NCI-H2196 treated with DMSO at 0.1 percent for 48 hours (cell line): ENCODE measurements around the gene FXN.
"Not testable (repeated sequence)": the region's sequence is repeated elsewhere in the genome, so short reads cannot be mapped to it uniquely, and the experiment has no call there.

Experiments used
- DNase-seq: peaks from one replicate; lab custom pipeline; 2025; ENCODE audit not compliant: unreplicated experiment; lab: John Stamatoyannopoulos, UW

Gene FXN

GRCh38 chr9:69035438-69036308 is at the start of gene FXN:
TSS of gene FXN (plus strand) at chr9:69035752. CDS start at chr9:69035783, 31 bp downstream.
- peak; percentile 65 for DNase-seq

DNA sequence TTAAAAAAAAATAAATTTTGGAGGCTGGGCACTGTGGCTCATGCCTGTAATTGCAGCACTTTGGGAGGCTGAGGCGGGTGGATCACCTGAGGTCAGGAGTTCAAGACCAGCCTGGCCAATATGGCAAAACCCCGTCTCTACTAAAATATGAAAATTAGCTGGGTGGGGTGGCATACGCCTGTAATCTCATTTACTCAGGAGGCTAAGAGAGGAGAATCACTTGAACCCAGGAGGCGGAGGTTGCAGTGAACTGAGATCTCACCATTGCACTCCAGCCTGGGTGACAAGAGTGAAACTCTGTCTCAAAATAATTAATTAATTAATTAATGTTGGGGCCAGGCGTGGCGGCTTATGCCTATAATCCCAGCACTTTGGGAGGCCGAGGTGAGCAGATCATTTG is 48.6 kb upstream of the FXN start:
- not testable (repeated sequence) for DNase-seq

DNA sequence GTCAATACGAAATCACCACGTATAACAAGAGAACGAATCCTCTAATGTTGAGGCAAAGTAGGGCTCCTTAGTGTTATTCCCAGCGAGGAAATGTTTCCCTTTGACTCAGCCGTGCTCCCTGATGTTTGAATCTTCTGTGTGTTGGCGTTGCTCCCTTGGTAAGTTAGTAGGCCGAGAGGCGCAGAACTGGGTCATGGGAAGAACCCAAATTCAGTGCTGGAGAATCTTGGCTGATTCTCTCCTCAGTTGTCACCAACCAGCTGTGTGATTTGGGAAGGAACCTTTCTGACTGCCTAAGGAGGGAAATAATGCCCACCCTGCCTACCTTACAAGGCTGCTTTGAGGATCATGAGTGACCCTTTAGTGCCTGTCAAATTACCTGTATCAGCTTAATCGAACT is 44.1 kb upstream of the FXN start:
- no peak for DNase-seq

- DNase-seq: no peak
Measured at GRCh38 chr9:68995776-68996175, 39.8 kb upstream of the FXN start.

- no peak for DNase-seq
Measured at GRCh38 chr9:68996462-68996861, 39.1 kb upstream of the FXN start.

GRCh38 chr9:68997666-68998065 is 37.9 kb upstream of the FXN start:
- no peak for DNase-seq

GRCh38 chr9:68998385-68998784 is 37.2 kb upstream of the FXN start:
- DNase-seq: no peak

DNA sequence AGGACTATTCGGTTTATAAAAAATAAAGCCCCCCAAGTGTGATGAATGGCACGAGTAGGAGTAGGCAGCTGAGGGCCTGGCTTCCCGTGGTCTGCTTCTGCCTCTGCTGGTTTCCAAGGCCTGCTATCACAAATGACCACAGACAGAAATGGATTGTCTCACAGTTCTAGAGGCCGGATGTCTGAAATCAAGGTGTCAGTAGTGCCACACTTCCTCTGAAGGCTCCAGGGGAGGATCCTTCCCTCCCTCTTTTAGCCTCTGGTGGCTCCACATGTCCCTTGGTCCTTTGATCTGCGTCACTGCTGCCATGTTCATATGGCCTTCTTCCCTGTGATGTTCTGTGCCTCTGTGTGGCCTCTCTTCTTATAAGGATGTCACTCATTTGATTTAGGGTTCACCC is 36.7 kb upstream of the FXN start:
- no peak for DNase-seq

DNA sequence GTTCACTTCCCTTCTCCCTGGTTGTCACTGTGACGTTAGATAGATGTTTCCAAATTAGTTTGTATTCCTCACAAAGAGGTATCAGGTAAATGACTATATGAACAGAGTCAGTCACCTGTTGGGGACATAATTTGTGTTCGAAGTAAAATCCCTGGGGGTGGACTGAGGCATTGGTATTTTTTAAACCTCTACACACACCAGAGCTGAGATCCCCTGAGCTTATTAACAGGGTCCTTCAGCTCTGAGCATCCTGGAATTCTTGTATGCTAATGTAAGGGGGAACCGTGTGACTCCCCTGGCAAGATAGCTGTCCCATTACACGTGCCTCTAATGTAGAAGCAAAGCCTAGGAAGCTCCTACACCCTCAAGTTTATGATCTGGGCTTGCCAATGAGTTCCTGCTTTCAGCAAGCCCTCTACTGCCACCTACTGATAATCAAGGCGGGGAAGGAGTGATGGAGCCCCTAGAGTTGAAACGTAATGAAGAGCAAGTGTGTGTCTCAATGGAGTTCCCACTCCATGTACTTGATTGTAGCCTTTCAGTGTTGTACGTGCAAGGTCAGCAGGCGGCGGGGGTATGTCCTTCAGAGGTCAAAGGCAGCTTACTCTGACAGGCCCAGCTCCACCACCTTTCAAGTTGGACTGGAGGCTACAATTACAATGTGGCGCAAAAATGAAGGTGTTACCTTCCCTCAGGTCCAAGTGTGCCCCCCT is 36.0 kb upstream of the FXN start:
- DNase-seq: peak; percentile 45

DNA sequence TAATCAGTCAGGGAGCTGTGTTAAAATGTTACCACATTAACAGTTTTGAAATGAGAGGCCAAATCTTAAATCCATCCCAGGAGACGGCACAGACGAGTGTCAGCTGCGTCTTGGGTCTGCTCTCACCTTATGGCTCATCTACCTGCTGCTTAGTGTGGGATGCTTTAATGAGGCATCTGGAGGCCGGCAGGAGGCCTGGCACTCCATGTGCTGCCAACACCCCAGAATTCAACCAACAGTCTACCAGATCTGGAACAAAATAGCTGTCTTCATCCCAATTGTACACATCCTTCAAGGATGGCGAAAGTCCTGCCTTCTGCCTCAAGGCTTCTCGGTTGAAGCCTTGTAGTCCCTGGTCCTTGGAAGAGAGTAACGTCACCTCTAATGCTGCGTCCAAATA is 33.6 kb upstream of the FXN start:
- no peak for DNase-seq

GRCh38 chr9:69003051-69003450 is 32.5 kb upstream of the FXN start:
- no peak for DNase-seq

DNA sequence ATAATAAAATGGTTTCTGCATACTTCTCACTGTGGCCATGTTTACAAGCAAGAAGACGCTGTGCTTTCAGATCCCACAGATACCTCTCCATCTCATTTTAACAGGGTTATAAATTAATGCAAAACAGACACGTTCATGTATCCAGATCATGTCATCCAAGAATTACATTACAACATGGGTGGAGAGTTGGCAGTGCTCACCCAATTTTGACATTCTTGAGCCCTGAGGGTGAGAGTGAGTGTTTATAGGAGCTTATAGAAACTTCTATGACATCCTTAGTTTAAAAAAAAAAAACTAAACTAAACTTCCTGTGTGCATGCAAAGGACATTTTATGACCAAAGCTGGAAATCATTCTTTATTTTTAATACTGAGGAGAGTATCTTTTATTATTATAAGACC is 30.7 kb upstream of the FXN start:
- no peak for DNase-seq

DNA sequence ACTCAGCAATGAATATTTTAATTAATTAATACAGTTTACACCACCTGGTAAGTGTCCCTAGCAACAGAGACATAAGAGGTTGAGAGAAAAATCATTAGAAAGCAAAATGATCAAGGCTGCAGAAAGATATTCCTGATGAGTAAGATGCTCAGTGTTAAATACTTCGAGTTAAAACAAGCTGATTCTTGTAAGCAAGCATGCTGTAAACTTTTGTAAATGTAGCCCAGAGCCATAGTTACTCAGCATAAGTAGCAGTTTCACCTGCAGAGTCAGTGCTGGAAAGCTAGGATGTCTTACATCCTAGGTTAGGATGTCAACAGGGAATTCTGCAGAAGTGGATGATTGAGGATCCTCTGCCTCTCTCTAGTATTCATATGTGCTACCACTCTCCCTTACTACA is 25.8 kb upstream of the FXN start:
- DNase-seq: no peak

DNA sequence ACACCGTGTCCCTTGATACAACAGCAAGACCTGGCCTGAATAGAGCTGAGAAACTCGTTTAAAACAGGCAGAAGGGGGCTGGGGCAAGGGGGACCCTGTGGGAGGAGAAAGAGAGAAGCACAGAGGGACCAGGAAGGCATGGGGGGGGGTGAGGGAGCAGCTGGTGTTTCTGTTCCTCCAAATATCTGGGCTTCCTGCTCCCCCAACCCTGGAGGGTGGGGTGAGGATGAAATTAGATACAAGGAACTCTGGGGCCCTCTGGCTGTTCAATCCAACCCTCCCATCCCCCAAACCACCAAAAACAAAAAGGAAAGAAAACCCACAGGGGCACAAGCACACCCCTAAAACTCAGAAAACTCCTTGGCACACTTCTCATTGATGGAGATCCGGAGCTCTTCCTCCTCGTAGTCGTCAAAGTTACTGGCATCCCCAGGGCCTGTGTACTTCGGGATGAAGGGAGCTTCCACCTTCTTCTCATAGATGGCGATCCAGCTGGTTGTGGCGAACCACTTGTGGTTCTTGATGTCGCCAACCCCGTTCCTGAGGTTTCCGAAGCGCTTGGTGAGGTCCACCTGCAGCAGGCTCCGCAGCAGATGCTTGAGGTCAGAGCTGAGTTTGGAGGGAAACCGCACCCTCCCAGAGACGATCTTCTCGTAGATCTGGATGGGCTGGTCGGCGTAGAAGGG is 22.7 kb upstream of the FXN start:
- DNase-seq: no peak

DNA sequence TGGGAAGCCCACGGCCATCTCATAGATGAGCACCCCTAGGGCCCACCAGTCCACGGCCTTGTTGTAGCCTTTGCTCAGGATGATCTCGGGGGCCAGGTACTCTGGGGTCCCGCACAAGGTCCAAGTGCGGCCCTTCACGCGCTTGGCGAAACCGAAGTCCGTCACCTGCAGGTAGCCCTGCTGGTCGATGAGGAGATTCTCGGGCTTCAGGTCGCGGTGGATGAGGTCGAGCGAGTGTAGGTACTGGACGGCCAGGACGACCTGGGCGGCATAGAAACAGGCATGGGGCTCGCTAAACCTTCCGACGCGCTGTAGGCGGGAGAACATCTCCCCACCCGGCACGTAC is 22.2 kb upstream of the FXN start:
- DNase-seq: no peak

DNA sequence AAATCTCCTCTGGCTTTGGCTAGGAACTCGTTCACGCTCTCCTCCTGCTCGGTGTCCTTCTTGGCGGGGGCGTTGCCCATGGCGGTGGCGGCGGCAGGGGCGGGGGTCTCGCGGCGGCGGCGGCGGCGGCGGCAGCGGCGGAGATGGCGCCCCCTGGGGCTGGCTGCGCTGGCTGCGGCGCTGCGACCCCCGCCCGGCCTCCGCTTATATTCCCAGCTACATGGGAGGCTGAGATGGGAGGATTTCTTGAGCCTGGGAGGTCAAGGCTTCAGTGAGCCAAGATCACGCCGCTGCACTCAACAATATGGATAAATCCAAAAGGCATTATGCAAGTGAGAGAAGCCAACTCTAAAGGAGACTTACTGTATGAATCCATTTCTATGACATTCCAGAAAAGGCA is 21.5 kb upstream of the FXN start, which contains the start of gene PRKACG:
TSS of gene PRKACG (minus strand) at position 101 of the 400 bp plus-strand sequence. CDS start at position 80, 21 bp downstream.
- DNase-seq: no peak

GRCh38 chr9:69016191-69017096 is 19.1 kb upstream of the FXN start:
- no peak for DNase-seq

DNA sequence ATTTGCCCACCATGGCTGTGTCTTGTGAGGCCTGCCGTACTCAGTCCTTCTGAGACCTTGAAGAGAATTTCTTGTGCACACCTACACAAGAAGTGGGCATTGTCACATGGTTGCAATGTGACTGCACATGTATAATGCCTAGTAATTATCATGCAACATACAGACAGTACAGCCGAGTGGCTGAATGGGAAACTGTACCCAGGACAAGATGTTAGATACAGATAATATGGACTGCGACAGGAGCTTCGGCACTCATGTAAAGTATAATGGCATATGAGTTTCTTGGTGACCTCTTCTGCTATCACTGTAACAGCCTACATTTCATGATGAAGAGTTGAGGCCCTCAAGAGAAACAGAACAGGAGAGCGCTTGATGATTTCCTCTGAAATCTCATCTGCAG is 16.8 kb upstream of the FXN start:
- DNase-seq: no peak

DNA sequence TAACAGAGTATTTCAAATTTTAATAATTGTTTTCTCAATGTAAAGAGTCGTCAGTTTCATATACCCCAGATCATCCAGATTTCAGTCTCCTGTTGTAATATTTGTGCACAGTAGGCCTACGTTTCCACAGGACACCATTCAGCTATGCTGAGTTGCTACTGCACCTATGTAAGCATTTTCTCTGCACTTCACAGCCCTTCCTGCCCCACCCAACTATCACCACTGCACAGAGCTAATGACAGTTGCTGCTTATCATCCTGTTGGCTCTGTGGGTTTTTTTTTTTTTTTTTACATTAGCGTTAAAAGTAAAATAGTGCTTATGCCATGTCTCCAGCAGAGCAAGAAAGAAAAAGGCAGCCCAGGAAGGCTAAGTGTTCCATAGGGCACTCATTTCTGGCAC is 15.7 kb upstream of the FXN start:
- DNase-seq: no peak

GRCh38 chr9:69020301-69021145 is 15.0 kb upstream of the FXN start:
- DNase-seq: no peak
